Islet precursor cell (in vitro differentiated cells): ENCODE results near the gene CMTM8.

Source experiments
- DNase-seq: peaks from one replicate; pipeline ENCODE4 v3.0.0-alpha.2; 2018

The CMTM8 gene

DNA sequence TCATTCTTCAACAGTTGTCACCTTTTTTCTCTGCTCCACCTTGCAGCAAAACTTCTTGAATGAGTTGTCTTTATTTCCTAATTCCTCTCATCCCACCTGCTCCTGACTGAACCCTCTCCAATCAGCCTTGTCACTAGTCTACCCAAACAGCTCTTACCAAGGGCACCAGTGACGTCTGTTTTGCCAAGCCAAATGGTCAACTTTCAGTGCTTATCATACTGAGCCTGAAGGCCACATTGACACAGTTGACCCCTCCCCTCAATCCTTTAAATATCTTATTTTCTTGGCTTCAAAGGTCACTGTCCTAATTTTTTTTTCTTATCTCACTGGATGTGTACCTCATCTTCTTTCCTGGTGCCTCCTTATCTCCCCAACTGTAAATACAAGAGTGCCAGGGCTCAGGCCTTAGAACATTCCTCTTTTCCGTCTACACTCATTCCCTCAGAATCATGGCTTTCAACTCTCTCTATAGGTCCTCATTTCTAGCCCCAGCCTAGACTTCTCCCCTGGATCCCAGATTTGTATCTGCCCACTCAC lies 43.2 kb downstream of the CMTM8 start:
- no peak for DNase-seq

GRCh38 chr3:32282578-32283154 lies 44.2 kb downstream of the CMTM8 start:
- DNase-seq, result no peak

GRCh38 chr3:32283304-32283703 lies 44.8 kb downstream of the CMTM8 start:
- no peak for DNase-seq

DNA sequence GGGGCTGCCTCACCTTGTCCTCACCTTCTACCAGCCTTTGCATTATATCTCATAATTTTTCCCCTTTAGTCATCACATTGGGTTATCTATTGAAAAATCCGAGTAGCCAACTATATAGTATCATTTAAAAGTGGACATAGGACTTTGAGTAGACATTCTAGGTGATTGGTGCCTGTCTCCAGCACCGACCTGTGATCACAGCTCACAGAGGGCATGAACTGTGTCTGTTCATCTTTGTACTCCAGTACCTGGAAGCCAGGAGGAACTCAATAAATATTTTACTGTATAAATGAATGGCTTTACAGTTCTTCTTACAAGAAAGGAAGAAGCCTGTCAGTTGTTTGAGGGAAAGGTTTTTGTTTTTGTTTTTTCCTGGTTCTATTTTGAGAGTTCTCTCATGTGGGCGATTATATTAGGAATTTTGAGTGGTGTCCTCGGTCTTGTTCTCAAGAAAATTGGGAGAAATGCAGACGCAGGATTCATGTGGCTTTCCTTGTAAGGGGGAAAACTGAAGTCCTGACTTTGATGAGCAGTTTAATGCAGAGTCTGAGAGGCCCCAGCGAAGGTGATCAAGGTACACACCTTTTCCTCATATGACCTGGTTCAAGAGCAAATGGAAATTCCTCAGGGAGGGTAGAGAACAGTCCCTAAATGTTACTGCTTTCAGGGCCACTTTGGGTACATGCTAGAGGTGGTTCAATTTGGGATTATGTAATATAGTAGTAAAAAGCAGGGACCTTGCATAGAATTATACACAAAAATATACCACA lies 46.1 kb downstream of the CMTM8 start:
- DNase-seq, result no peak

DNA sequence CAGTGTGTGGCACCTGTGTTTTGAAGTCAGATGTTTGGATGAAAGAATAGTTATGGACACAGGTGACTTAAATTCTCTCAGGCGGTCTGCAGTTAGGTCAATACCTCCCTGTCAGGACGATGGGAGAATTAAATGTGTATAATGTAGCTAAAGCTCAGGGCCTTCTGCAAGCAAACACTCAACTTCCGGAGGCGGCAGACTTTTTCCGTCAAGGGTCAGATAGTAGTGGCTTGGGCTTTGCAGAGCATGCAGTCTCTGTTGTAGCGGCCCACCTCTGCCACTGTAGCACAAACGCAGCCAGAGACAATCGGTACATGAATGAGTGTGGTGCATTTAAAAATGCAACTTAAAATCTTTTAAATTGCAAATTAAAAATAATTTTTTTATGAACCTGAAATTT lies 47.4 kb downstream of the CMTM8 start:
- DNase-seq, result no peak

DNA sequence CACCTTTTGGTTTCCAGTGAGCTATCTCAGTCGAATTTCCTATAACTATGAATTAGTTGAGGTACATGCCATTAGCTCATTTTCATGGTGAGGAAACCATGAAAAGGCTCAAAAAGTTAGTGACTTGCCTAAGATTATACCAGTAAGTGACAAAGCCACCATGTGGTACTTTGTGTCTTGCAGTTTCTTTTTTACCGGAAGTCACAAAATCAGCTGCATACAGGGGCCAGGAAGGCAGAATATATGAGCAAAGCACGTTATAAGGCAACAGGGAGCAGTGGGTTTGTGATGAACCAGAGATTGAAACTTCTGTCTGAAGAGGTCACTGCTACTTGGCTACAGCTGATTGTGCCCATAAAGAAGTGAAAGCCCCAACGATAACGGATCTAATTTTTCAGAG lies 50.3 kb downstream of the CMTM8 start:
- DNase-seq, result no peak

DNA sequence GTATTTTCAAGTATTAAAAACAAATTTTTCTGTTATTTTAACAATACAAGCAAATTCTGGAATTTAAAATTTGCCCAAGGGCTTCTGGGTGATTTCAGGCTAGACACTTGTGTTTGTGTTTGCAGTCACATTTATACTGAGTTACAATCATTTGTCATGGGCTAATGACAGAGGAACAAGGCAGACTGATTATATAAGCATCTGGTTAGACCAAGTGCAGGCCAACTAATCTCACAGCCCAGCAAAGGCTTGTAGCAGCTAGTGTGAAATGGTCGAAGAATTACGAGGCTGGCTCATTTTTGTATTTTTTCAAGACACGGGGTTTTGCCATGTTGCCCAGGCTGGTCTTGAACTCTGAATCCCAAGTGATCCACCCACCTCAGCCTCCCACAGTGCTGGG lies 52.1 kb downstream of the CMTM8 start:
- DNase-seq, result no peak

GRCh38 chr3:32292085-32292796 lies 53.8 kb downstream of the CMTM8 start:
- DNase-seq, result no peak

- no peak for DNase-seq
Measured at GRCh38 chr3:32293903-32294302, 55.4 kb downstream of the CMTM8 start.

DNA sequence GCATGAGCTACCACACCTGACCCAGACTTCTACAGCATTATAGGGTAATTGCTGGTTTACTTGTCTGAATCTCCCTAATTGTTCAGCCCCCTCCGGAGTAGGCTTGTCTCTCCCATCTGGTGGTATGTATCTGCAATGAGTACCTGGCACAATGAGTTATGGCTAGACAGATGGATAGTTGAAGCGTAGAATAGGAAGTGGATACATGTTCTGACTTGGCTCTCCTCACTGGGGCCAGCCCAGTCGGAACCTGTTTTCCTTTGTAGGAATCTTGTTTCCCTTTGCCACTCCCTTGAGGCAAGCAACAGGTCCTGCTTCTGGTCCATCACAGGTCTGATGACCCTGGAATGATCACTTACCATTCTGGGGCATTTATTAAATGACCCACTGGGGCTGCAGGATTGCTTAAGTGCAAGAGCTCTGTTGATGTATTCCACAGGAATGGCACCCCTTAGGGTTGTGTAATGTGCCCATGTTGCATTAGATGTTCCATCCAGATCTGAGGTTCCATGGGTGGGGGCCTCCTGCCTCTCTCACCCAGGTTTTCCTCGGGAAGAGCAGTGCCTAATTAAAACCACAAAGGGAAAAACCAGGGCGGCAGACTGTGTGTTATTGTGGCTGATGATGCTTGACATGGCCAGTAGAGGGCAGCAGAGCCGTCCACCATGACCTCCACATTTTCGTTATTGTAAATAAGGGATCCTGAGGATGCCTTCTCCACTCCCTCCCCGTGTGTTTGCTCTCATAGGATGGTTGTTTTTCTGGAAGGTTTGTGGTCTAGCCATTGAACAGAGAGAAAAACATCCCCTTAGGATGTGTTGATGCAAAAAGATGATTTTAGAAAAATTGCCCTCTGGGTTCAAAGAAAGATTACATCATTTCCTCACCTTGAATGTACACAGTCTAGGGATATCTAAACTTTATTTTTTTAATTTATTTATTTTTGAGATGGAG lies 58.0 kb downstream of the CMTM8 start:
- DNase-seq, result peak; percentile 73

GRCh38 chr3:32297366-32297765 lies 58.9 kb downstream of the CMTM8 start:
- DNase-seq, result peak; percentile 67

DNA sequence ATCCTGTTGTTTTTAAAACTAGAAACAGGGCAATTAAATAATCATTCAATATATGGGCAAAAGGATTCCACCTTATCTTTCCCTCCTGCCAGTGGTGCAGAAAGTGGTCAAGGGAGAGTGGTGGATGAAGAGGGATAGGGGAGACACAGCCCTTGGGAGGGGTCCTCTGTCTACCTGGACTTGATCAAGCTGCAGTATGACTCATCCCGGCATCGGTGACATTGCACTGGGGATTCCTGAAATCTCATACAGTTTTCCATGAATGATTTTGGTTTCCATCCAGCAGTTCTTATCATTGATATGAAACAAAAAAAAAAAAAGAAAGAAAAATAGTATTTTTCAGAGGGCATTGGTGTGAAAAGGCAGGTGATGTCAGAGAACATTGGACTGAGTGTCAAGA lies 62.9 kb downstream of the CMTM8 start:
- DNase-seq, result no peak

- no peak for DNase-seq
Measured at GRCh38 chr3:32302601-32303398, 64.3 kb downstream of the CMTM8 start.

- no peak for DNase-seq
Measured at GRCh38 chr3:32303399-32303747, 64.9 kb downstream of the CMTM8 start.

GRCh38 chr3:32303977-32304881 lies 65.7 kb downstream of the CMTM8 start:
- no peak for DNase-seq

- DNase-seq, result no peak
Measured at GRCh38 chr3:32305361-32305876, 66.9 kb downstream of the CMTM8 start.

DNA sequence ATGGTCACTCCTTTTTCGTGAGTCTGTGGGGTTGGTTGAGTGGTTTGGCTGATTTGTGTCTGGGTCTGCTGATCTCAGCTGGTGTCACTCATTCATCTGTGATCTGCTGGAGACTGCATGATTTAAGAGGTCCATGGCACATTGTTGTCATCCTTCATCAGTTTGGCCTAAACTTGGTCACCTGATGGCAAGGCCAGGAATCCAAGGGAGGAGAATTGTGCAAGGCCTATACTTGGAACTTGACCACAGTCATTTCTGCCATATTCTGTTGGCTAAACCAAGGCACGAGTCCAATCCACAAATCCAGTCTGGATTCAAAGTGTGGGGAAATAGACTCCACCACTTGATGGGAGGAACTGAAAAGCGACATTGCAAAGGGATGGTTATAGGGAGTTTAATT lies 67.6 kb downstream of the CMTM8 start:
- no peak for DNase-seq

DNA sequence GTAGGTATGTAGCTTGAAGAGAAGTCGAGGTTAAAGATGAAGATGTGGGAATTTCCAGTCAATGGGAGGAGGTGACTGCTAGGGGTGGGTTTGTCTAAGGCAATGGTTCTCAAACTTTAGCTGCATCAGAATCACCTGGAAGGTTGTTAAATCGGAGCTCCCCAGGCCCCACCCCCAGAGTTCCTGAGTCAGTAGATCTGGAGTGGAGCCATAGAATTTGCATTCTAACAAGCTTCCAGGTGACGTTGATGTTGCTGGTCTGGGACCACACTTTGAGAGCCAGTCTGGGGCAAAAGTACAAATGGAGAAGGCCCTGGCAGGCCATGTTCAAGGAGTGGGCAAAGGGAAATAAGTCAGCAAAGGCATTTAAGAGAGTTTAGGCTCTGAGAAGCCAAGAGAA lies 69.1 kb downstream of the CMTM8 start:
- DNase-seq, result no peak

DNA sequence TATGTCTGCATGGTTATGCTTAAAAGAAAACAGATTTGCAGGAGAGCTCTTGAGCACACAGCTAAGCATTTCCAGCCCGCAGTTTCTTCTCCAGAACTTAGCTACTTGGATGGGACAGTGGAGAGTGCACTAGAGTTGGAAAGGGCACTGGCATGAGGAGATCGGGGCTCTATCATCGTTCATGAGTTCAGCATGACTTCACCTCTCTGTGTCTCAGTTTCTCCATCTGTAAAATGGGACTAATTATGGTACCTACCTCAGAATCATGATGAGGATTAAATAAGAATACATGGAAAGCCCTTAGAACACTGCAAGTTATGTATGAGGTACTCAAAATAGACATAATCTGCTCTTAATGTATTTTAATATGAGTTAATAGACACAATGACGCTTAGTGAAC lies 69.9 kb downstream of the CMTM8 start:
- DNase-seq, result no peak

DNA sequence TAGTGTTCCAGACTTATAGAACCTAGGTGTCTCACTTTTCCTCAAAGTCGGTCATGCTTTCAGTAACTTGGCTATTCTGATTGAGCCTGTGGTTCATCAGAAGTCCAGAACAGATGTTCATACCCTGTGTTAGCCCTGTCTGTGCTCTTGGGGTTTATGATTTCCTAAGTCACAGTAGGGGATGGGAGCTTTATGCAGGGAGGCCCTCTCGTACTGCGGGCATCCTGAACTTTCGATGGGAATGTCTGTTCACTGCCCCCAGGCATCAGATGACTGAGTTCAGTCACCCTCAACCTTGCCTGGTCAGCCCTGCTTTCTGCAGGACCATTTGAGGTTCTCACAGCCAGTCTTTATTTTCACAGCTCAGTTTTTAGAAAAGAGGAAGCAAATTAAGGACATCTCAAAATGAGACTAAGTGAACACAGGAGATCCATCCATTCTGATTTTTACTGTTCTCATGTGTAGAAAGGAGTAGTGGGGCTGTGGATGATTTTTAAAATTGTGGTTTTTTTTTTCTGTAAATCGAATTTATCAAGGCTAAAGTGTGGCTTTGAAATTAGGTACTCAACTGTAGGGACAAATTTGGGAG lies 71.3 kb downstream of the CMTM8 start:
- DNase-seq, result no peak
